Ovary (tissue), 3 donors: ENCODE measurements around the gene PDE1A.

Experiments used
- CTCF ChIP-seq, 3 donors: fragments of 450-650 bp in 2 of 3; fragments of 200-600 bp in 1 of 3; IDR thresholded peaks; one replicate each; pipeline versions ENCODE4 v1.5.1 to v1.8.0; 2016 to 2022; ENCODE audit warnings: antibody characterized with exemption in 3 of 3, mild to moderate bottlenecking in 1 of 3
- POLR2A ChIP-seq: fragments of 450-650 bp; IDR thresholded peaks from one replicate; pipeline ENCODE4 v1.6.1; 2017; ENCODE audit warnings: antibody characterized with exemption, mild to moderate bottlenecking, moderate library complexity
- donor health status: DM: no; HTN: no; CAD: no.

- no peak for TF ChIP-seq CTCF (IDR thresholded peaks at IDR 0.05)
- TF ChIP-seq POLR2A, result no peak
Observed at GRCh38 chr2:182166406-182166805, 260.4 kb downstream of the PDE1A start.
